Measurements from ENCODE around the gene AOC3.
"Not testable (repeated sequence)": the region's sequence is repeated elsewhere in the genome, so short reads cannot be mapped to it uniquely, and the experiment has no call there.

The AOC3 gene

GRCh38 chr17:42853968-42854790 lies 3.2 kb downstream of the AOC3 start:
- H3K4me1 ChIP-seq (ENCODE audit: insufficient read depth, low read length, poor library complexity, severe bottlenecking) = no peaks in the 10 kb centered on the region
- H3F3A ChIP-seq (ENCODE audit: low read depth) = no peaks in the 10 kb centered on the region
- no peaks in the 10 kb centered on the region for H3K9me2 ChIP-seq (replicated peaks; ENCODE audit: low read depth, low read length)
- no peaks in the 10 kb centered on the region for H4K20me1 ChIP-seq (ENCODE audit: insufficient read depth, low read length, poor library complexity, severe bottlenecking)
- TF ChIP-seq CTCF (conservative IDR thresholded peaks at IDR 0.05; ENCODE audit: low read length) (no peak), EZH2phosphoT487 (IDR thresholded peaks at IDR 0.05; ENCODE audit: borderline replicate concordance) (no peak)
- H3K9me3 ChIP-seq (ENCODE audit: insufficient read depth, low read depth, low read length) = no peaks in the 10 kb centered on the region
- no peaks in the 10 kb centered on the region for H3K27me3 ChIP-seq (ENCODE audit: insufficient read depth, low read length, poor library complexity, severe bottlenecking)
- H2AFZ ChIP-seq (ENCODE audit: low read length) = no peak overlapping the region
- H3K4me2 ChIP-seq (ENCODE audit: low read depth, low read length, poor library complexity, severe bottlenecking) = no peak overlapping the region
- no peak overlapping the region for H3K4me3 ChIP-seq (ENCODE audit: low read length, poor library complexity, severe bottlenecking)
- H3K79me2 ChIP-seq (ENCODE audit: insufficient read depth, low read length) = no peaks in the 10 kb centered on the region
- no peak overlapping the region for H3K9ac ChIP-seq (ENCODE audit: low read depth, low read length, poor library complexity, severe bottlenecking)
- no peaks in the 10 kb centered on the region for H3K36me3 ChIP-seq (ENCODE audit: insufficient read depth, low read length)

- no peaks in the 10 kb centered on the region for H3K79me2 ChIP-seq (ENCODE audit: insufficient read depth, low read length)
- no peak overlapping the region for H2AFZ ChIP-seq (ENCODE audit: low read length)
- H3F3A ChIP-seq (ENCODE audit: low read depth) = no peaks in the 10 kb centered on the region
- H3K9ac ChIP-seq (ENCODE audit: low read depth, low read length, poor library complexity, severe bottlenecking) = no peak overlapping the region
- no peak overlapping the region for H3K4me2 ChIP-seq (ENCODE audit: low read depth, low read length, poor library complexity, severe bottlenecking)
- H3K9me2 ChIP-seq (replicated peaks; ENCODE audit: low read depth, low read length) = no peaks in the 10 kb centered on the region
- H3K4me3 ChIP-seq (ENCODE audit: low read length, poor library complexity, severe bottlenecking) = no peak overlapping the region
- no peaks in the 10 kb centered on the region for H3K4me1 ChIP-seq (ENCODE audit: insufficient read depth, low read length, poor library complexity, severe bottlenecking)
- H4K20me1 ChIP-seq (ENCODE audit: insufficient read depth, low read length, poor library complexity, severe bottlenecking) = no peaks in the 10 kb centered on the region
- no peaks in the 10 kb centered on the region for H3K9me3 ChIP-seq (ENCODE audit: insufficient read depth, low read depth, low read length)
- no peak for TF ChIP-seq EZH2phosphoT487 (IDR thresholded peaks at IDR 0.05; ENCODE audit: borderline replicate concordance)
- no peak for TF ChIP-seq CTCF (conservative IDR thresholded peaks at IDR 0.05; ENCODE audit: low read length)
- H3K36me3 ChIP-seq (ENCODE audit: insufficient read depth, low read length) = no peaks in the 10 kb centered on the region
- no peaks in the 10 kb centered on the region for H3K27me3 ChIP-seq (ENCODE audit: insufficient read depth, low read length, poor library complexity, severe bottlenecking)
Observed at GRCh38 chr17:42855048-42855596, 4.1 kb downstream of the AOC3 start.

- not testable (repeated sequence) for H3K4me1 ChIP-seq (ENCODE audit: insufficient read depth, low read length, poor library complexity, severe bottlenecking); H4K20me1 ChIP-seq (ENCODE audit: insufficient read depth, low read length, poor library complexity, severe bottlenecking); H3F3A ChIP-seq (ENCODE audit: low read depth); H3K4me2 ChIP-seq (ENCODE audit: low read depth, low read length, poor library complexity, severe bottlenecking); H3K9me3 ChIP-seq (ENCODE audit: insufficient read depth, low read depth, low read length); H3K79me2 ChIP-seq (ENCODE audit: insufficient read depth, low read length); H3K4me3 ChIP-seq (ENCODE audit: low read length, poor library complexity, severe bottlenecking); H3K27me3 ChIP-seq (ENCODE audit: insufficient read depth, low read length, poor library complexity, severe bottlenecking); H3K36me3 ChIP-seq (ENCODE audit: insufficient read depth, low read length); H3K9me2 ChIP-seq (replicated peaks; ENCODE audit: low read depth, low read length); H2AFZ ChIP-seq (ENCODE audit: low read length); H3K9ac ChIP-seq (ENCODE audit: low read depth, low read length, poor library complexity, severe bottlenecking)
Observed at GRCh38 chr17:42856093-42856492, 5.1 kb downstream of the AOC3 start.

GRCh38 chr17:42856516-42856915 lies 5.5 kb downstream of the AOC3 start:
- not testable (repeated sequence) for H3K4me1 ChIP-seq (ENCODE audit: insufficient read depth, low read length, poor library complexity, severe bottlenecking); H3F3A ChIP-seq (ENCODE audit: low read depth); H3K4me2 ChIP-seq (ENCODE audit: low read depth, low read length, poor library complexity, severe bottlenecking); H4K20me1 ChIP-seq (ENCODE audit: insufficient read depth, low read length, poor library complexity, severe bottlenecking); H3K79me2 ChIP-seq (ENCODE audit: insufficient read depth, low read length); H2AFZ ChIP-seq (ENCODE audit: low read length); H3K9ac ChIP-seq (ENCODE audit: low read depth, low read length, poor library complexity, severe bottlenecking); H3K36me3 ChIP-seq (ENCODE audit: insufficient read depth, low read length); H3K27me3 ChIP-seq (ENCODE audit: insufficient read depth, low read length, poor library complexity, severe bottlenecking); H3K9me3 ChIP-seq (ENCODE audit: insufficient read depth, low read depth, low read length); H3K9me2 ChIP-seq (replicated peaks; ENCODE audit: low read depth, low read length); H3K4me3 ChIP-seq (ENCODE audit: low read length, poor library complexity, severe bottlenecking)
